CD4-positive, alpha-beta T cell treated with Interleukin-1 beta for 1 hour (primary cell): Measurements from ENCODE around the gene NKAIN2.
"Not testable (repeated sequence)": the region's sequence is repeated elsewhere in the genome, so short reads cannot be mapped to it uniquely, and the experiment has no call there.

Experiments
- DNase-seq, 2 donors: peaks; one replicate each; pipeline ENCODE4 v3.0.0-alpha.2; 2020 to 2022

The NKAIN2 gene

DNA sequence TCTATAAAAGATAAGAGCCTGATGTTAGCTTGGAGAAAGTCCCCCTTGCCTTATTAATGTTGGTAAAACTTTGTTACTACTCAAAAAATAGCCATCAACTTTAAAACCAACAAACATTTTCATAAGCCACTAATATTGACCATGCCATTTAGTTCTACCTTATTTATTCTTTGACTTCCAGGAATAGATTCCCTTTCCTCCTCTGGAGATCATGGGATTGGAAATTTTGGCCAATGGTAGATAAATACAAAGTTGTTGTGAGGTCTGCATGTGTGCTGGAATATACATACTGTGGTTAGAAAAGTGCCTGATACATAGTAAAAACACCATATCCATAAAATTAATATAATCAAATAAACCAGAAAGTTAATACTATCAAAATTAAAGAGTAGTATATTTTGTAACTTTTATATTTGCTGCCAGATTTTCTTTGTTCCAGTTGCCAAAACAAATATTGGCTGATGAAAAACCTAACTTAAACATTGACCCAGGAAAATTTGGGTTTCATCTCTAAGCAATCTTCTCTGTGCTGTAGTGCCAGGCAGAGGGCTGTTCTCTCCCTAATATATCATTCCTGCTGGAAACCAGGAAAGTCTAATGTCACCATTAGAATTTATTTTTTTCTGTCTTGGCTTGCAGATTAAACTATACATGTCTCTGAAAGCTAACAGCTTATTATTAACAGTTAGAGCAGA lies 169.1 kb downstream of the NKAIN2 start:
- no peak for DNase-seq

DNA sequence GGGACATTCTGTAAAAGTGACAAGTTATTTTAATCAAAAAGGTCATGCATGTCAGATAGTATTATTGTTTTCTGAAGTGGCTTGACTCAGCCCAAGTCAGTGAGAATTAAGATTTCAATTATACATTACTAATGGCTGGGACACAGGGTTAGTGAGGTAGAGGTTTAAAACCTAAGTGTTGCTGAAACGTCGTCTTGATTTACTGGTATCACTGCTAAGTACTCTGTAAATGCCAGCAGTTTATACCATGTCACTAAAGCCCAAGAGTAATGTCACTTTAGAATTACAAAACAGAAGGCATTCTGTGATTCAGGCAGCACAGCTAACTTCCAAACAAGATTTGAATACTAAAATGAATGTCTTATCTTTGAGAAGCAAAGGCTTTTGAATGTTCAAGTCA lies 176.6 kb downstream of the NKAIN2 start:
- DNase-seq, result no peak

DNA sequence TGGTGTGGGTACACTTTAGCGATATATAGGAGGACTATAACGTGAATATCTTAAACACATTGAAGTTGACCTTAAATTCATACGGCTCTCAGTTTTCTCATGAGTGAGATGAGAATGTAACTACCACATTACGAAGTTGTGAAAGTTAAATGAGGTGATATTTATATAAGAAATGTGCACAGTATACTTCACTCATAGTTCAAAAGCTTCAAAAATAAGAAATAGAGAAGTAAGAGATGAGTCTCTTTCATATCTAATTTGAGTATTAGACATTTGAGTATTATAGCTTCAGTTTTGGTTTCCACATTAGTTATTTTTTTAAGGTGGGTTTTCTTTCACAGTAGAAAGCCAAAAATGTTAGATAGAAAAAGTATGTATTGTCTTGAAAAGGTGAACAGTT lies 183.3 kb downstream of the NKAIN2 start:
- DNase-seq, result no peak

DNA sequence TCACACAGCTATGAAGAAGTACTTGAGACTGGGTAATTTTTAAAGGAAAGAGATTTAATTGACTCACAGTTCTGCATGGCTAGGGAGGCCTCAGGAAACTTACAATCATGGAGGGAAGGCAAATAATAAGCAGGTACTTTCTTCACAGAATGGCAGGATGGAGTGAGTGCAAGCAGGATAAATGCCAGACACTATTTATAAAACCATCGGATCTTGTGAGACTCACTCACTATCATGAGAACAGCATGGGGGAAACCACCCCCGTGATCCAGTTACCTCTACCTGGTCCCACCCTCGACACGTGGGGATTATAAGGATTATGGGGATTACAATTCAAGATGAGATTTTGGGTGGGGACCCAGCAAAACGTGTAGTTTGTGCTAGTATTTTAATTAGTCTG lies 186.3 kb downstream of the NKAIN2 start:
- DNase-seq, result not testable (repeated sequence)

DNA sequence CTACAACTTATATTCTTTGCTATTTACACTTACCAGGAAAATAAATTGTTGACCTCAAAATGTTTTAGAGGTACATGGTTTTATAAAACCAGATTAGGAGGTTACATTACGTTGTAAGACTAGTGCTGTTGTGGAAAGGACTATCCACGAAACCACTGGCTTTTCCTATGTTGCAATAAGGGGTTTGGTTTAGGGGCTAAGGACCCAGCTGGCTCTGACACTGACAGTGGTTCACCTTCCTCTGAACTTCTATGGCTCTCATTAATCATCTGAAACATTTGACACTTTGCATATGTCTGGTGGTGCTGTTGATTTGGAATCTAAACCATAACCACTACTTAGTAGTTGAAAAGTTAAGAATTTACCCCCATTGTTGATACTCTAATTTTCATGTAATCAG lies 186.7 kb downstream of the NKAIN2 start:
- no peak for DNase-seq

DNA sequence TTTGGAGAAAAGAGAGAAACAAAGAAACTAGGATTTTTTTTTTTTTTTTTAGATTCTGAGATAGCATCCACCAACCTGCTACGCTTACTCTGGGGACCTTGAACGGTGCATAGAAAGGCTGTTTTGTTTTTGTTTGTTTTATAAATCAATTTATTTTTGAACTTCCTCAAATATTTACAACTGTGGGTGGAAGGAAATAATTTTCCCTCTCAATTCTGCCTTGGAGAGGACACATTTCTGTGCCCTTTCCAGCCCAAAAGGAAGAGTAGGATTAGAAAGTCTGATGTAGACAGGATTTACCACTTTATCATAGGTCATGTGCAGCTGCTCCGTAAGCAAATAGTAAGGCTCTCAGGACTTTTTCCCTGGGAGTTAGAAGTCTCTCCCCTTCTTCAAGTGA lies 190.5 kb downstream of the NKAIN2 start:
- no peak for DNase-seq

DNA sequence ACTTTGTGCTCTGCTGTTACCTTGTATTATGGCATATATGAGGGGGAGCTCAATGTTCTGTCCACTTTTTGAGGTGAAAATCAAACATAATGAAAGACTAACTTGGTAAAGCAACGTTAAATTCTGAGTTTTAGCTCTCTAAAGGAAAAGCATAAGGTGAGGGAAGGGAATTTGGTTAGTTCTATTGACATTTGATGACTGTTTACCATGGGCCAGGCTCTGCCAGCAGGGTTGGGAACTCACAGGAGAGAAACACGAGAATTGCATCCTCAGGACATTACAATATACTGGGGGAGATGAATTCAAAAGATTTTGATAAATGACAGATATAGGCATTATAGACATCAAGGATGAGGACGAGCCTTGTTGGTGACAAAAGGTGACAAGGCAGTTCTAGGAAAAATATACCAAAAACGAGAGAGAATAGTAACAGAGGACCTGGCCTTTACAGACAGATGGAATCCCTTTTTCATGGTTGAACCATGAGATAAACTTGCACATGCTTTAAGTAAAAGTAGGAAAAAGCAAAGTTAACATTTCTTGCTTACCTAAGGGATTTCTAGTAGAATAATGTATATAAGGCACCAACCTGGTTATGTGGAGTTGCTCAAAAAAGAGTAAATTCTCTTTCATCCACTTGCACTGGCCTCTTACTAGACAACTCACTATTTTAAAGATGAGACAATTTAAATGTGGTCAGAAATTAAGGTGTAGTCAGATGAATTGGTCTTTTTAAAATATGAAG lies 191.4 kb downstream of the NKAIN2 start:
- no peak for DNase-seq

DNA sequence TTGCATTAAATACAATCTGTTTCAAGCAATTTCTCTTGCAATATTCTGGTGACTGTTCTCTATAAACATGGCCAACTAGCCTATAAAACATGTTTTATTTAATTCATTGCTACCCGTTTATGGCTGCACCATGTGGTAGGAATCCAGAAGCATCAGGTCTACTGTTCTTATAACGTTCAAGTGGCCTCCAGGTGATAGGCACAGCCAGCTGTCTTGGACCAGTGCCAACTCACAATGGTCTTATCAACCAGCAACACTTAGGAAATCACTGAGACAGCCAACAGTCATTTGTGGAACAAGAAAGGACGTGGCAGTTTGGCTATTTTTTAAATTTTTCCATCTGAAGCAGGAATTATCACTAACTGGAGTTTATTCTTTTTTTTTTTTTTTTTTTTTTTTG lies 193.6 kb downstream of the NKAIN2 start:
- no peak for DNase-seq

DNA sequence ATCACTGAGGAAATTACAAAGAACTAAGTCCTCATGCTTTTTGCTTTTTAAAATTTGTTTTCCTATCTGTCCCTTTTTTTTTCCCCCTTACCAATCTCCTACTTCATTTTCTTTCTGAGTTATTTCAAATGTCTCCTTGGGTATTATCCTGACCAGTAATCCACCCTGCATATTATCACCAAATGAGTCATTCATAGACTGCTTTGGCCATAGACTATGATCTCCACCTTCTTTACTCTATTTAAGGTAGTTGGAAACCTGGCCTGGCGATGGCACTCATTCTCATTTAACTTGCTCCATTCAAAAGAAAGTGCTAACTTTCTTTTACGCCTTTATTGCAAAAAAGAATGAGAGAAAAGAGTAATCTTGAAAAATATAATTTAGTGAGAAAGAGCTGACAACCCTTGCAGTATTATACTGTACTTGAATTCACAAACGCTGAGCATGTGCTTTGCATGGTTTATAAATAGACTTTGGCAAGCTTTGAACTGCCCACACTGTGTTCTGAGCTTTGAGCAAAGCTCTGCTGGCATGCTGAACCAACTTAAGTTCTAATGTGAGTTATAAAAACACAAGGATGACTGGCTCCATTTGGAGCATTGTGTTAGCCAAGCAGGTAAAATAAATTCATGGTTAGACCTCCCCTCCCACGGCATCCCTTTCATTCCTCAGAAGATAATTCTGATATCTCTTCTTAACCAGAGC lies 198.9 kb downstream of the NKAIN2 start:
- no peak for DNase-seq

DNA sequence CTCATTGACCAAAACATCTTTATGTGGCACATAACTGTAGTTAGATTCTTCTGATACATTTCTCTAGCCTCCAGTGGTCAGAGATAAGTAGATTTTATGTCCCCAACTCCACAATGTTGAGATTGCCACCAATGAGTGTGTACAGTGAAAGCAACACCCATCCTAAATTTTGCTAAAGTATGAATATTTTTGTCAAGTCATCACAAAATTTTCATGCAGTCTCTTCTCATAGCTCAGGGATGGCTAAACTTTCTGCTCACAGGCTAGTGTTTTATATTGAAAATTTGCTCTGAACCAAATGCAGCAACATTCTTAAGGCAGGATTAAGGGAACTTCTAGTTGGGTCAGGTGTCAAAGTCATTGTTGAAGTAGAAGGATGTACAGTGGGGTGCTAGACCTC lies 203.6 kb downstream of the NKAIN2 start:
- DNase-seq, result no peak

DNA sequence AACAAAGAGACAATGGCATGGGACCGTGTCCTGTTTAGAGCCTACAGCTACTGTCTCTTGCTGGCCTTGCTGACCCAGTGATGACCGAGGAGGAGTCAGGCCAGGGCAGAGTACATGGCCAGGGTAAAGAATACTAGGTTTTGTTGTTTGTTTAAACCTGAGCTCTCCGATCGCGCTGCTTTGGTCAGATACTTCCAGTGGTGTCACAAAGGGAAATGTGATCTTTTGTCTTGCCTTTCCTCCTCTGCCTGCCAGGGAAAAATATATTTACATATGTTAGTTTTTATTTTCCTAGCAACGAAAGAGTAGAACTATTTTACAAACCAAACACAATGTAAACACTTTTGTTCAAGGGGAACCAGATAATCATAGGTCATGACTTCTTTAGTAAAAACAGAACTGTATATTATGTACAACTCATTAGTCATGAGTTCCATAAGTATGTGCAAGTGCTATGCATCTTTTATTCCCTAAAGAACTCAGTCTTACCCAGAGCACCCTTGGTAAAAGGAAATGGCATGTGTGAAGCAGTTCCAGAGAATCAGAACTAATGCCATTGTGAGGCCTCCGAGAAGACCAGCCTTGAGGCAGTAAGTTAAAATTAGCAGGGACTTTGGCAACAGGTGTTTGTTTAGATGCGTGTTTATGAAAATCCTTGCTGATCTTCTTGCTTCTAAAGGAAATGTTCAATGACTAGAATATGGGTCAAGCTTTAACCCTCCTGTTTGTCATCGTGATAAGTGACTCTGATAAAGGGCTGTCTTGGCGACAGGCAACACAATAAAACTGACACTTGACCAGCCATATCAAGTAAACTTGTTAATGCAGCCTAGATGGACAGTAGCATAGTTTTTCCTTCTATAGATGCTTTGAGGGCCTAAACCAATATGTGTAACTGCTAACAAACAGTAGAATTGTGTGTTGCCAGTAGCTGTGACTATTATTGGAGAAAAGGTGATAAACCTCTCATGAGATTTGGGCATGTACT lies 204.6 kb downstream of the NKAIN2 start:
- DNase-seq, result no peak

DNA sequence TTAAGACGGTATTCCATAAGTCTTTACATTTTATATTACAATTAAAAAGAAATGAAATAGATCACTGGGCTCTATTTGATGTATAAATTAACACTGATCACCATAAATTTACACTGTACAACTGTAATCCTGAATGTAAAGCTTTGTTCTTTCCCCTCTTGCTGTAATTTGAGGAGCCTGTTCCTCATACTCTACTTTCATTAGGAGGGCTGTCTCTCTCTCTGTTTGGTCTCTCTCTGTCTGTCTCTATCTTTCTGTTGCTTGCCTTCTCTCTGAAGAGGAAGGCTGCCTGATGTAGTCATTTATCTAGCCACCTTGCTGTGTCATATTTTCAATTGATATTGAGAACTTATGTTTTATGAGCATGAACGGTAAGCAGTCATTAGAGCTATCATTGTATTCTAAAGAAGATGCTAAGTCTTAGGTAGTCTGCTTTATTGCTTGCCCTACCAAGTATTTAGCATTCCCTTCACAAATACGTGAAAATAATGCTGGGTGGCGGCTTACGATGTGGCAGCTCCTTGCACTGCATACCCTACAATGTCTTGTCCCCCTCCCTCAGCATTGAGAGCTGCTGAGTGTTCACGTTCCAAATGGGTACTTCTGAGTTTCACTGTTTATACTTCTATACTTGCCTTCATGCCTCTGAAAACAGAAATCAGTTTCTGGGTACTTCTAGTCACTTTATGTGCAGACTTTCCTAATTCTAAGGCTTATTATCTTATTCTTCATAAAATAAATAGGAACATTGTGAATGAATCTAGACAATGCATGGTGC lies 205.5 kb downstream of the NKAIN2 start:
- no peak for DNase-seq

DNA sequence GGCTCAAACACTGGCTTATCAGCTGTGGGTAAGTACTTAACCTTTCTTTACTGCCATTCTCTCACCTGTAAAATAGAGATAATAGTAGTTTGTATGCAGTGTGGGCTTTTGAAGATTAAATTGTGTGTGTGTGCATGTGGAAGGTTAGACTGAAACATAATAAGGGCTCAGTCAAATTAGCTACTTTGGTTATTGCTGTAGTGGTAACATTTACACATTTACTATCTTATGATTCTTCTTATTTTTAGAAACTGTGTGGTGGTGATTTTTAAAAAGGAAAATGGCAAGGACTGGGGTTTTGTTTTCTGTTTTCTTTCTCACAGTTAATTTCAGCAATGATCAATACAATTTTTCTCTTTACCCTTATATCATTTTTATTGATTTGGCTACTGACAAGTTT lies 206.9 kb downstream of the NKAIN2 start:
- no peak for DNase-seq

DNA sequence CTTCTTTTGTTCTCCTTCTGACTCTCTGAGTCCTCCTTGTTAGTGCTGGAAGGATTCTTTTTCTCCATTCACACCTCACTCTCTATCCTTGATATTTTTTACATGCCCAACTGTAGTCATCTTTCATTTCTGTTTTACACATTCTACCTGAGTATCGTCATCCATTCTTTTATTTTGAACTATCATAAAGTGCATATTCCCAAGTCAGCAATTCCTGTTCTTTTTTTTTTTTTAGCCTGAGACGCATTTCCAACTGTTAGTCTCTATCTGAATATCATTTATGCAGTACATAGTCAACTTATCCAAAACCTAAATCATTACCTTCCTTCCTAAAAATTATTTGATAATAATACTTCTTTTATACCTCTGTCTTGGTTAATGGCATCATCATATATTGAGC lies 207.5 kb downstream of the NKAIN2 start:
- no peak for DNase-seq

DNA sequence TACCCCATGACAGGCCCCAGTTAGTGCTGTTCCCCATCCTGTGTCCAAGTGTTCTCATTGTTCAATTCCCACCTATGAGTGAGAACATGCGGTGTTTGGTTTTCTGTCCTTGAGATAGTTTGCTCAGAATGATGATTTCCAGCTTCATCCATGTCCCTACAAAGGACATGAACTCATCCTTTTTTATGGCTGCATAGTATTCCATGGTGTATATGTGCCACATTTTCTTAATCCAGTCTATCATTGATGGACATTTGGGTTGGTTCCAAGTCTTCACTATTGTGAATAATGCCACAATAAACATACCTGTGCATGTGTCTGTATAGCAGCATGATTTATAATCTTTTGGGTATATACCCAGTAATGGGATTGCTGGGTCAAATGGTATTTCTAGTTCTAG lies 218.4 kb downstream of the NKAIN2 start:
- not testable (repeated sequence) for DNase-seq

DNA sequence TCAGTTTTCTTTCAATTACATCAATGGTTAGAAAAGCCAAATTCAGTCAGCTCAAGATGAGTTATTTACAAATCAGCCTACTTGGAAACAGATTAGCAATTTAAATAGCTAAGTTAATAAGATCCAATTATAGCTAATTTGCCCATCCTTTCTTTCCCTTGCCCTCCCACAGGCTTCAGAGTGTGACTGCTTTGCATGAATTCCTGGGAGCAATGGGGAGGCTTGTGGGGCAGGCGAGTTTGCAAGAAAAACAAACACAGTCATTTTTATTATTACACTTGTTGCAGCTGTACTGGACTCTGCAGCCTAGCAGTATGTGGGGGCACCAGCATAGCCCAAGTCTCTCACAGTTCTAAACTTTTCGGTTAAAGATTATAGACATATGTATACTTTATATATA lies 219.0 kb downstream of the NKAIN2 start:
- no peak for DNase-seq

DNA sequence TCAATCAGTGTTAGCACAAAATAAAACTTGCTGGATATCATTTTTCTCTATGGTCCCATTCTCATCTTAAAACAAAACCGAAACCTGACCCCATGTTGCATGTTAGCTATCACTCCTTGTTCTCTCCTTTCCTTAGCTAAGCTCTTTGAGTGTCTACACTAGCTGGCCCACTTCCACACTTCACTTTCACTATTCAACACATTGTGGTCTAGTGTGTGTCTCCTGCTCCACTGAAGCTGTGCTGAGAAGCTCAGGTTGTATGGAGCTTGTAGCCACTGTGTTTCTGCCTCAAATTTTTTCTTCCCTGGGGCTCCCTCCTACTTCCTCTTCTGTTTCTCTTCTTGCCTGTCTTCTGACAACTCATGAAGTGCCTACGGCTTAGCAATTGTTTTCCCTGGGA lies 223.0 kb downstream of the NKAIN2 start:
- DNase-seq, result no peak

DNA sequence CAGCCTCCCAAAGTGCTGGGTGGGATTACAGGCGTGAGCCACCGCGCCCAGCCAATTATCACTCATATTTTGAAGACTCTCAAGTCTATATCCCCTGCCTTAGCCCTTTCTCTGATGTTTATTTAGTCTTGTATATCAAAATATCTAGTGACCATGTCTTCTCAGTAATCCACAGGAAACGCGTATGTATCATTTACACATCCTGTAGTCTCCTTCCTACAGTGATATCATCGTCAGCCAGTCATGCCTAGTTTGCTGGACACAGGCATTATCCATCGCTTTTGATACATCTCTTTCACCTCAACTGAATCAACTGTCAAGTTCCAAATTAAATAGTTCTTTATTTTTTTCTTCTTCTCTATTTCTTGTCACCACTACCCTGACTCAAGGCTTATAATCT lies 223.7 kb downstream of the NKAIN2 start:
- DNase-seq, result no peak

DNA sequence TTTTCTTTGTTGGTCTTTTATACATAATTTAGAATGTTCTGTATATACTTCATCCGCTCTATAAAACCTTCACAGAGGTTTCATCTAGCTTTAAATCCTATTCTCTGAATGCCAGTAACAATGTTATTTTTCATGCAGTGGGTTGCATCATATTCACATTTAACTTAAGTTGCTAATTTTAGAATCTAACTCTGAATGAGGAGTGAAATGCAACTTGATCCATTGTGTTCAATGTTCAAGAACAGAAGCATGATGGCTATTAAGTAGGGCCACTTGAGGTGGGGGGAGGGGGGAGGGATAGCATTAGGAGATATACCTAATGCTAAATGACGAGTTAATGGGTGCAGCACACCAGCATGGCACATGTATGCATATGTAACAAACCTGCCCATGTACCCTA lies 224.5 kb downstream of the NKAIN2 start:
- no peak for DNase-seq

DNA sequence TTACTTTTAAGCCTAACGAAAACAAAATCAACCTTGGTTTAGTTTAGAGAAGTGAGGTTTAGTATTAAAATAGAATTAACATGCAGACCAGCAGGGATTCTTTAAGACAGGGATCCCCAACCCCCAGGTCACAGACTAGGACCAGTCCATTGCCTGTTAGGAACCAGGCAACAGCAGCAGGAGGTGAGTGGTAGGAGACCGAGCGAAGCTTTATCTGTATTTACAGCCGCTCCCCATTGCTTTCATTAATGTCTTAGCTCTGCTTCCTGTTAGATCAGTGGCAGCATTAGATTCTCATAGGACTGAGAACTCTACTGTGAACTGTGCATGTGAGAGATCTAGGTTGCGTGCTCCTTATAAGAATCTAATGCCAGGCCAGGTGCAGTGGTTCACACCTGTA lies 225.9 kb downstream of the NKAIN2 start:
- DNase-seq, result no peak

DNA sequence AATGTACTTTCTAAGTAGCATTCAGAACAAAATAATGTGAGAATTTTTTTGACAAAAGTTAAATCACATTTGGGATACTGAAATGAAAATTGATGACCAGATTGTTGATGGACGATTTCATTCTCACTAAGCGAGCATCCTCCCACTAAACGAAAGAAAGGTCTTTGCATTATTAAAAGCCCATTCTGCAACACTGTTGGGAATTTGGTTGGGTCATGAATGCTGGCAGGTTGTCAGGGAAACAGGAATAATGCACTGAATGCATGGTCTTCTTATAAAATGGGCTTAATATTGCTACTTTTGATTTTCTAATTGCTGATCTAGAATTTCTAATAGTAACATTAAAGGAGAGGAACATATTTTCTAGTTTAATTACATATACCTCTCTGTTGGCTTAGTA lies 229.8 kb downstream of the NKAIN2 start:
- DNase-seq, result no peak

DNA sequence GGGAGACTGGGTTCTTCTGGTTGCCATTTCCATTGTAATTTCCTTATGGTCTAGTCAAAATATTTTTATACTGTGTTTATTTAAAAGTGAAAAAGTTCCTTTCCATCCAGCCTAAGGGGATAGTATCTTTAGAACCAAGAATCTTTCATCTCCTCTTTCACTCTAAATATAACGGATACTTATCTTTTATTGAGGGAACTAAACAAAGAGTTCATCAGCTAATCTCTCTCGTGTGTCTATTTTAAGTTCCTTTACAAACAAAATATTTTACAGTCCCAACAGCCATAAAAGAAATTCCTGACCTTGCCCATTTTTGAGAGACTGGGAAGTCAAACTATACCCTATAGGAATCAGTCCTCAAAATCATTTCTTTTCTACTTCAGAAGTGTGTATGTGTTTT lies 232.7 kb downstream of the NKAIN2 start:
- DNase-seq, result no peak
